ENCODE results near the gene ZNF280B.

ZNF280B gene, protein sequence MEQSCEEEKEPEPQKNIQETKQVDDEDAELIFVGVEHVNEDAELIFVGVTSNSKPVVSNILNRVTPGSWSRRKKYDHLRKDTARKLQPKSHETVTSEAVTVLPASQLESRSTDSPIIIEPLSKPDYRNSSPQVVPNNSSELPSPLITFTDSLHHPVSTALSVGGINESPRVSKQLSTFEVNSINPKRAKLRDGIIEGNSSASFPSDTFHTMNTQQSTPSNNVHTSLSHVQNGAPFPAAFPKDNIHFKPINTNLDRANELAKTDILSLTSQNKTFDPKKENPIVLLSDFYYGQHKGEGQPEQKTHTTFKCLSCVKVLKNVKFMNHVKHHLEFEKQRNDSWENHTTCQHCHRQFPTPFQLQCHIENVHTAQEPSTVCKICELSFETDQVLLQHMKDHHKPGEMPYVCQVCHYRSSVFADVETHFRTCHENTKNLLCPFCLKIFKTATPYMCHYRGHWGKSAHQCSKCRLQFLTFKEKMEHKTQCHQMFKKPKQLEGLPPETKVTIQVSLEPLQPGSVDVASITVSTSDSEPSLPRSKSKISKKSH

DNA sequence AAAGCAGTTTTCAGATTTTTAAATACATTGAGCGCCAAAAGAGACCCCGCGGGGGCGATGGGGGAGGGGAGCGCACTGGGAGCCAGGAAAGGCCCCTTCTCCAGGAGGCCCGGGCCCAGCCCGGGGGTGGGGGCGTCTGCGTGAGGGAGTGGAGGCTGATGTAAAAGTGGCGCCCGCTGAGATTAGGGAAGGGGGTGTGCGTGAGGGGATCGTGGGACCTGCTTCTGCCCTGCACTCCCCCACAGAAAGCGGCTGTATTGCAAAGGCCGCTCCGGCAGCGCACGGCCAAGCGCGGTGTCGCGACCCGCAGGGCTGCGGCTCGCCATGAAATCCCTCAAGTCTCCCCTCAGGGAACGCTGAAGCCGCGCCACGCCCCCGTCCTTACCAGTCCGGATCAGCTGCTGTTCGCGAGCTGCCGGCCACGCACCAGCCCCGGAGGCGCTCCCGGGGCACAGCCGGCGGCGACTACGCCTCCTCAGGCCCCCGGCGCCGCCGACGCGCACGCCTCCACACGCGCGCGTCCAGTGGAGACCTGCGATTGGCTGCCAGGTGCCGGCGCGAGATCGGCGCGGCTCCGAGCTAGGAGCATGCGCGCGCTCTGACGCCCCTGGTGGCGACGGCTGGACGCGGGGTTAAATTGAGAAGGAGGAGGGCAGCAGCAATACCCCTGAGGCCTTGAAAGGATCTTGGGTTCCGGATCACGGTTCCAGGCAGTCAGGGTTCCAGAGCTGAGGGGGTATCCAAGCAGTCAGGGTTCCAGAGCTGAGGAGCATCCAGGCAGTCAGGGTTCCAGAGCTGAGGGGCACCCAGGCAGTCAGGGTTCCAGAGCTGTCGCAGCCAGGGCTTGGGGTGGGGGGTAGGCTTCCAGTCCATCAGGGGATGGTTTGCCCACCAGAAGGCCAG lies at the start of gene ZNF280B:
ZNF280B (minus strand) TSS at position 469 of the 903 bp plus-strand sequence. CDS start 19,344 bp downstream, outside the sequence.
- peak; percentile 92 for DNase-seq

DNA sequence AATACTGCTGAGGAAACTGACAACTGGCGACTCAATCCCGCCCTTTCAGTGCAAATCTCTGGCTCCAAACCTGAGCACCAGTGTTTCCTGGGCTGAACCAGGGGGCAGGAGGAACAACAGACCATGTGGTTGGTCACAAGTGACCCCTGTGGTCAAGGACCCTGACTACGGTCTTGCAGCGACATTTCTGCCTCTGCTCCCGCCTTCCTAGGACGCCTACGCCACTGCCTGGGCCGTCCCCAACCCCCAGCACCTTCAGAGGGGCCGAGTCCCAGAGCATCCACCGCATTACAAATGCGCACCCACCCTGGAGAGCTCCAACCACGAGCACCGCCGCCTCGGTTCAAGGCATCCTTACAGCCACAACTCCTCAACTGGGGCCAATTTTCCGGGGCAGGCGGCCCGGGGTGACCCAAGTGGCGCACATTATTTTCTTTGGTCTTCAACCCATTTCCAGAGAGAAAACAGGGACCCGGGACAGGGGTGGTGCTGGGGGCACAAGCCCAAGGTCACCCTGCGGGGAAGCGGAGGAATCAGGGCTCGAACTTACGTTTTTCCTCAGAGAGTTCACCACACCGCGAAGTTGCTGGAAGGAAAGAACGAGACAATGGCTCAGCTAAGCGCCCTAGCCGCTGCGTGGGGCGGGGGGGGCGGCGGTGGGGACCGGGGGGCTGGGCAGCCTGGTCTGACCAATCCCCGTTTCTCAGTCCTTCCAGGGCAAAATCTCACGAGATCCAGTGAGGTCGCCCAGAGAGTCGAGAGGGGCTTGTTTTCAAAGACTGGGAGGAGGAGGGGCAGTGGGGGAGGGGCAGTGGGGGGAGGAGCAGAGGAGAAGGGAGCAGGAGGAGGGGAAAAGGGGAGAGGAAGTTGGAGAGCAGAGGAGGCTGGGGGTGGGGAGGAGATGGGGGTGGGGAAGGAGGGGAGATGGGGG lies 48.7 kb upstream of the ZNF280B start:
- in situ Hi-C loops (cut with MboI; ENCODE audit: low pct_unique_long_range_greater_than_20kb, low sequenced_read_pairs) = loop anchor here (25.0 kb wide), 1 partner anchor 95 kb away; no protein-coding TSS in a partner anchor
- no peak for DNase-seq

More for the DNA sequence above, at the start of gene ZNF280B:
- in situ Hi-C loops (cut with MboI; ENCODE audit: low pct_unique_long_range_greater_than_20kb, low sequenced_read_pairs) = no loop called here

DNA sequence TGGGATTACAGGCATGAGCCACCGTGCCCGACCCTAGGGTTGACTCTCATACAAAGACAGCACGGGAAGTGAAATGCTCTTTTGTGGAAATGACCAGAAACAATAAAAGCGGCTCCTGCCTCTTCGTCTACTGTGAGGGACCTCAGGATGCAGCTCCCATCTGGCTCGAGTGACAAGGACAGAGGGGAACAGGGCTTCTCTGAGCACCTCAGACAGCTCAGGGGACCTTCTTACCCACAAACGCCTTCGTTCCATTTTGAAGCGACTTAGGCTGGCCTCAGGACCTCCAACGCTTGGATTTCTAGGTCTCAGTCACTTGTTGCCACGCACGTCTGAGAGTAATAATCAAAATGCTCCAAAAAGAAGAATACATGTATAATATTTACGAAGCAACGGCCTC lies 48.0 kb upstream of the ZNF280B start:
- no peak for DNase-seq
- in situ Hi-C loops (cut with MboI; ENCODE audit: low pct_unique_long_range_greater_than_20kb, low sequenced_read_pairs) = loop anchor here (25.0 kb wide), 1 partner anchor 94 kb away; no protein-coding TSS in a partner anchor

DNA sequence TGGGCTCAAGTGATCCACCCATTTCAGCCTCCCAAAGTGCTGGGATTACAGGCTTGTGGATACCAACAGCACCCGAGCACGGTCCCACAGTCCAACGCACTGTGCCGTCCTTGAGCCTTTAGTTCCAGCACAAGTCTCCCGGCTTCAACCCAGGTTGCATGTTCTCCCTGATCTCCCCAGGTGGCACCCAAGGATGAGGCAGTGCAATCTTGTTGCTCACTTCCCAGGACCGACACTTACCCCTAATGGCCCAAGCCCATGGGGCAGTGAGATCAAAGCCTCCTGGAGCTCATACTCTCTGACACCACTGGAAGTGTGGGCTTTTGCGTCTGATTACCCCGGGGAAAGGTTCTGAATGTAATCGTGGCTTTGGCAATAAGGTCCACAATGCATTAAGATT lies 47.1 kb upstream of the ZNF280B start:
- DNase-seq = no peak
- in situ Hi-C loops (cut with MboI; ENCODE audit: low pct_unique_long_range_greater_than_20kb, low sequenced_read_pairs) = loop anchor here (25.0 kb wide), 1 partner anchor 93 kb away; no protein-coding TSS in a partner anchor

DNA sequence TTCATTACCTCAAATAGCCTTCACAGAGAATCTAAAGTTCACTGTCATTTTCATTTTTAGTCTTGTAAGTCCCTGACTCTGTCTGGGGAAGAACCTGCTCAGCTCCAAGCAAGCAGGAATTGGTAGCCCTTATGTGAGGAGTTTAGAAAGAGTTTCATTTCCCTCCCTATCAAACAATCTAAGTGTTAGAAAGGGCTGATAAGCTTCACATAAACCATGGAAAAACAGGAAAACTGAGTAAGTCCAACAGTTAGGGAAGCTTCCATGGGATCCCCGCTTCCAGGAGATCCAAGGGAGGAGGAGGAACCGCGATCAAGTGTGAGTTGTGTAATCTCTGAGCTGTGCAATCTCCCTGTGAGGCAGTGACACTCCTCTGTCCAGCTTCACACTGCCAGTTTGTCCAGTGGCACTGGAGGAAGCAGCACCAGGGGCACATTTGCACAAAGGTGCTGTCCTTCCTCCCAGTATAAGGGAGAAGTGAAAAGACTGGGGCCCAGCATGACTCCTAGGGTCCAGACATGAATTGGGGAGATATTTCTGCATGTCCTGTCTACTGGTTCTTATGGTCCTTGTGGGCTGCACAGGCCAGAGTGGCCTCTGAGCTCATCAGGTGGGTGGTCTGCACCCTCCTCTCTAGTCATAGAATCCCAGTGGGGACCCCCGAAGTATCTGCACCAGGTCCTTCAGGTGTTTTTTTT lies 46.2 kb upstream of the ZNF280B start:
- in situ Hi-C loops (cut with MboI; ENCODE audit: low pct_unique_long_range_greater_than_20kb, low sequenced_read_pairs) = loop anchor here (25.0 kb wide), 1 partner anchor 92 kb away; no protein-coding TSS in a partner anchor
- DNase-seq = no peak

DNA sequence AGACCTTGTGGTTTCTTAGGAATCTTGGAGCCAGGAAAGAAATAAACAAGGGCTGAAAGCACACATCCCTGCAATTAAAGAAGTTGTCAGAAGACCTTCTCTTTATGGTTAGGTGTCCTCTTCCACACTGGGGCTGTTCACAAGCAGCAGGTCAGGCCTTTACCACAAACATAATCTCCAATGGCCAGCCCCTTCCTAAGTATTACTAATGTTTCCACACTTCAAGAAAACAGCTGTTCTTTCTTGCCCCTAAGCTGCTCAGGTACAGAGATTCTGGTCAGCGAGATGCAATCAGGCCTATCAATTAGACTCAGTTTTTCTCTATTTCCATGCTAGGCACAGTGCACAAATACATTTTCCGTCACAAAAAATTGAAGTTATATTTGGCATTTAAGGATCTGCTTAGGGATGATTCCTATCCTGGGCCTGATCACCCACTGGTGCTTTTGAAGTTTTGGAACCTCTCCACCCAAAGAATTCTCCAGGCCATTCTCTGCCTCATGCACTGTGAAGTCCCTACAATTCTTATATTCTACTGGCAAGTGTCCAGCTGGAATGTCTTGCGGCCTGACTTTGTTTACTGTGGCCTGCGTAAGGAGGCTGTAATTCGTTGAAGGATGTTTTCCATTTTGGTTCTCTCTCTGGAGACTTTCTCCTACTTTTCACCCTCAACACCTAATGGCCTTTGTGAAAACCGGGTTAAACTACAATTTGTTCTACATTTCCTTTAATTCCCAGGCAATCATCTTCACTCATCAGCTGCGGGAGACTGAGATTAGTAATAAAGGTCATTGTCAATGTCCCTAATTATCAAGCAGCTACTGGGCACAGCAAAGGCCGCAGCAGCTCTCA lies 45.4 kb upstream of the ZNF280B start:
- DNase-seq = no peak
- in situ Hi-C loops (cut with MboI; ENCODE audit: low pct_unique_long_range_greater_than_20kb, low sequenced_read_pairs) = loop anchor here (25.0 kb wide), 1 partner anchor 92 kb away; no protein-coding TSS in a partner anchor

DNA sequence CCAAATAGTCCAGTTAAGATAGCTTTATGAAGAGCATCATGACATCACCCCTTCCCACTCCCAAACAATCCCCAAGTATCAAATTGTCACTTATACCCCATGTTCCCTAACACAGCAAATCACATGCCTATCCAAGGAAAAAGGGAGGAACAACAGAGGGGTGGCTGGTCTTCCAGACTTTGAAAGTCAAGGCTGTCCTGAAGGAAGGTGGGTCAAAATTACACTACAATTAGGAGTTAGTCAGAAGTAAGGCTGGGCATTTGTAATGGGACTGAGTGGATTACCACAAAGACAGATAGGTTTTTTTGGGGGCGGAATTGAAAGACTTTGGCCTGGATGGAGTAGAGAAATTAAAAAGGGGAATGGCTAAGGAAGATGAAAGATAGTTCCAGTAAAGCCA lies 44.6 kb upstream of the ZNF280B start:
- in situ Hi-C loops (cut with MboI; ENCODE audit: low pct_unique_long_range_greater_than_20kb, low sequenced_read_pairs) = loop anchor here (25.0 kb wide), 1 partner anchor 91 kb away; no protein-coding TSS in a partner anchor
- DNase-seq = no peak

DNA sequence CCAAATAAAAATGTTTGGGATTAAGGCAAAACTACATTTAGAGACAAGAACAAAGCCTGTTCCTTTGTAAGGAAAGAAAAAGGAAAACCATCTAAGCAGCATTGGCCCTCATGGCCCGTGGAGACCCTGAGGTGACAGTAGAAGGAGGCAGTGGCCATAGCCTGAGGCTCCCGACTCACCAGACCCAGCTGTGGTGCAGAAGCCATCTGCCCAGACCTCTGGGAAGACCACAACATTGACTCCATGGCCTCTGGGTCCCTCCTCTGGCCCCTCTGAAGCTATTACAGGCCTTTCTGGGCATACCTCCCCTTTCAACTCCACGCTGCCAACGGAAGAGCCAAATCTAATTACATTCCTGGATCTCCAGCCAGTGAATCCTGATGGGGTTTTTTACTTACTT lies 44.1 kb upstream of the ZNF280B start:
- in situ Hi-C loops (cut with MboI; ENCODE audit: low pct_unique_long_range_greater_than_20kb, low sequenced_read_pairs) = loop anchor here (25.0 kb wide), 1 partner anchor 90 kb away; no protein-coding TSS in a partner anchor
- no peak for DNase-seq

DNA sequence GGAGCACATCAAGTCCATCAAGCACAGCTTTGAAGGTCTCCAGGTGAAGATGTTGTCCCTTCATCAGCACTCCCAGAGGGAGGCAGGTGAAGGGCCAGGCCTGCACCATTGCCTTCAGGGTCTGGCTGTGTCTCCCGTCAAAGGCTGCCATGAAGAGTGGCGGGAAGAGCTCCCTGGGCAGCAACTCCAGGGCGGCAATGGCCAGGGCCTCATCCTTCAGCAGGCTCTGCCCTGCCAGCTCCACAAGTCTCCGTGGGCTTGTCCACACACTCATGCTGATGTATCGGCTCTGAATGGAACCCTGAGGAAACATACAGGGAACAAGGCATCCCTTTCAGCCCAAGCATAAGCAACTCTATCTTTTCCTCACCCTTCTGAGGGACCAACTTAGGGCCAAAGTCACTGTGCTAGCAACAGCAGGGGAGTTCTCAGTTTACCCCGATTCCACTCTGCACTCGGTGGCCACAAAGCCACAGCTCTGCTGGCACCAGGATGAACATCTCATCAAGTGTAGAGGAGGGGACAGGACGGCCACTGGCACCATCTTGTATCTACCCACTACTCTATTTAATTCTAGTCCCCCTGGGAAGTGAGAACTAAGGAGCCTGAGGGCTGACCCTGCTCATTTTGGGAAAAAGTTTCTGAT lies 42.4 kb upstream of the ZNF280B start:
- in situ Hi-C loops (cut with MboI; ENCODE audit: low pct_unique_long_range_greater_than_20kb, low sequenced_read_pairs) = loop anchor here (25.0 kb wide), 1 partner anchor 89 kb away; no protein-coding TSS in a partner anchor
- DNase-seq = no peak

DNA sequence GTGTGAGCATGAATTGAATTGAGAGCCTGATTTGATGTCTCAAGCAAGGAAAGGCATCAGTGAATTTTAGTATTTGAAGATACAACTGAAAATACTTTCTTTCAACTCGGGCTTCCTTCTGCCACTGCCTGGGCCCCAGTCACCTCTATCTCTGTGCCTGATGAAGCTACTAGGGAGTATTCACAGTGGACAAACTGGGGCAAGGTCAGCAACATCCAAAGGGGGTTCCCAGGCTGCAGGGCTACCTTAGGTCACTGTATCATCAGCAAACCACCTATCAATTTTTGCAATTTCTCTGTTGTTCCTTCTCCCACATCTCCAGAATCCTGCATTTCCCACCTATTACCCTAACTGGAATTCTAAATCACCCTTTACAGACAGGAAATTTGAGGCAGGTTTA lies 40.4 kb upstream of the ZNF280B start:
- in situ Hi-C loops (cut with MboI; ENCODE audit: low pct_unique_long_range_greater_than_20kb, low sequenced_read_pairs) = no loop called here
- no peak for DNase-seq

DNA sequence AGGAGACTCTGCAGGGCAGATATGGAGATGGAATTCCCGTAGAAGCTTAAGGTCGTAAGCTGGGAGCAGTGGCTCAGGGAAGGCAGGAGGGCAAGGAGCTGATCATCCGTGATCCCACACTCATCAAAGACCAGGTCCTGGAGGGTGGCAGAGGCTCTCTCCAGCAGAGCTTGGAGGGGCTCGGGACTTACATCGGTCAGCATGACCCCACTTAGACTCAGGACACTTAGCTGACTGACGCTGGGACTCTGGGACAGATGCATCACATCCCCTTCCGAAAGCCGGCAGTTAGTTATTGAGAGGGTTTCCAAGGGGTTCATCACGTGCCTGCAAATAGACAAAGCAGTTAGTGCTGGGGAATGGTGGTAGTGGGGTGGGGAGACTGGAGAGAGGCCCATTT lies 39.8 kb upstream of the ZNF280B start:
- no peak for DNase-seq
- in situ Hi-C loops (cut with MboI; ENCODE audit: low pct_unique_long_range_greater_than_20kb, low sequenced_read_pairs) = no loop called here

DNA sequence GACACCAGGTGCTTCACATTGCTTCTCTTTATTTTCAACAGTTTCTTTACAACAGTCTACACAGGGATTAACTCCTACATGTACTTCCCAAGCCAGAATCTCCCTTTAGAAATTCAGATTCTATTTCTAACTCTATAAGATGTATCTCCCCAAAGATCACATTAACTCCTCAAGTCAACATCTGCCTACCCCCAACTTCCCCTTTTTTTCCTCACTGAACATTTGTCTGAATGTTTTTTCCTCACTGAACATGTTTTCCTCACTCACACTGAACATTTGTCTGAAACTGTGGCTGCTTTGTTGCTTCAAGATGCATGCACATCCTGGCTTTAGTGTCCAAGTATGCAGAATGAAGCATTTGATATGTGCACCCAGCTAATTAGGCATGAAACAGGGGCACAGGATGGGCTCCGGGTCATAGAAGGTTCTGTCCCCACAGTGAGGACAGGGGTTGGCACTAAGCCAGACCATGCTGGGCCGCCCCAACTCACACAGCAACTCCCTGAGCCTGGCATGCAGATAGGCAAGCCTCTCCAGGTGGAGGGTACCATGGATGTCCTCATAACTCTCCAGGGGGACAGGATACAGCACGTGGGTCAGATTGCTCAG lies 39.3 kb upstream of the ZNF280B start:
- in situ Hi-C loops (cut with MboI; ENCODE audit: low pct_unique_long_range_greater_than_20kb, low sequenced_read_pairs) = no loop called here
- peak; percentile 59 for DNase-seq

DNA sequence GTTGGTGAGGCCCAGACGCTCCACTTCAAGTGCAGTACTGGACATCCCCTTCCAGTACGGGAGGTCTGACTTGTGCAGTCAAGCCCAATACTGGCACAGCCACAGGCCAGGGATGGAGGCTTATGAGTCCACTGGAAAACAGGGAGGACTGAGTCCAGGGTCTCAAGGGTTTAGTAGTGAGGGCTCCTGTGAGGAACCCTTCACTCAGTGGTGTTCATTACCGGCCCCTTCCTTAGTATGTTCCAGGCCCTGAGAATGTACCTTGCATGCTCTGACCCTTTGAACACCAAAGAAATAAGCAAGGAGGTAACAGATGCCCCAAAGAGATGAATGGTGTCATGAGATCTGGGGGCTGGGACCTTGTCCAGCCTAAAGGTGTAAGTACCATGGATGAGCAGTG lies 38.7 kb upstream of the ZNF280B start:
- DNase-seq = no peak
- in situ Hi-C loops (cut with MboI; ENCODE audit: low pct_unique_long_range_greater_than_20kb, low sequenced_read_pairs) = no loop called here

DNA sequence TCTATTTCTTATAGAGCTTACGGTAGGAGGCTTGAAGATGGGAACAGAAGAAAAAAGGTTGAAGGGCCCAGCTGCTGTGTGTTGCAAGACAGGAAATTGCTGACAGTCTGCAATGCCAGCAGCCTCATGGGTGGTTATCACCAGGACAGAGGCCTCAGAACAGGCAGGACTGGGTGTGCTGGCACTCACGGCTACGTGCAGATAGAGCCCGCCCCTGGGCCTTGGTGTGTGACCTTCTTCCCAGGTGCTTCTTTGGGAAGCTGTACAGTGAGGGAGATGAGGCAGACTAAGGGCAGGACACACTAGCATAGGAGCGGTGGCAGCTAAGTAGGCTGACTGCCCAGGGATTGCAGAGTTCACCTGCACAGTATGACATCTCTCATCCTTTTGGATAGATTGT lies 37.9 kb upstream of the ZNF280B start:
- DNase-seq = peak; percentile 41
- in situ Hi-C loops (cut with MboI; ENCODE audit: low pct_unique_long_range_greater_than_20kb, low sequenced_read_pairs) = no loop called here

DNA sequence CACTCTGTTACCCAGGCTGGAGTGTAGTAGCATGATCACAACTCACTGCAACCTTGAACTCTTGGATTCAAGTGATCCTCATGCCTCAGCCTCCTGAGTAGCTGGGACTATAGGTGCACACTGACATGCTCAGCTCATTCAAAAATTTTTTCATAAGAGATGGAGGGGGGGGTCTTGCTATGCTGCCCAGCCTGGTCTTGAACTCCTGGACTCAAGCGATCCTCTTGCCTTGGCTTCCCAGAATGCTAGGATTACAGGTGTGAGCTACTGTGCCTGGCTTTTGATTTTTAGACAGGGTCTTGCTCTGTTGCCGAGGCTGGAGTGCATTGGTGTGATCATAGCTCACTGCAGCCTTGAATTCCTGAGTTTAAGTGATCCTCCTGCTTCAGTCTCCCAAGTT lies 36.5 kb upstream of the ZNF280B start:
- in situ Hi-C loops (cut with MboI; ENCODE audit: low pct_unique_long_range_greater_than_20kb, low sequenced_read_pairs) = no loop called here
- no peak for DNase-seq
